DMS53 (cell line): Measurements from ENCODE around the gene RBM4B.
"Not testable (repeated sequence)": the region's sequence is repeated elsewhere in the genome, so short reads cannot be mapped to it uniquely, and the experiment has no call there.

Experiments used
- DNase-seq: peaks from one replicate; lab custom pipeline; 2025; lab: John Stamatoyannopoulos, UW

RBM4B gene

GRCh38 chr11:66677599-66678375 is at the start of gene RBM4B:
Gene RBM4B (minus strand): TSS chr11:66677887. CDS start chr11:66677079, 808 bp downstream.
- peak; percentile 99 for DNase-seq

DNA sequence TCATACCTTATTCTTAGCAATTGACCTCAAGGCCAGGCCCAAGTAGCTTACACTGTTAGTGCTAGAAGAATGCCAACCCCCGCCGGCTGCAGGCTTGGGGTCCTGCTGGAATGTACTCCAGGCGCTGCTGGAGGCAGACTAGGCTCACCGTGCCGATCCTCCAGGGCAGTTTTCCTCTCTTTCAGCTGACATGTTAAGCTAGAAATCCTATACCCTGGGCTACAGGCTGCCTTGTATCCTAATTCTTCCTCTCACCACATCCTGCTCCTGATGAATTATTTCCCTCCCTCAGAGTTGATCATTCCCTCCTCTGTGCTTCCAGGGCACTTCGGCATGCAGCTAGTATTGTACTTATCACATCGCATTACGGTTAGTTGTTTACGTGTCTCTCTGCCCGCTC is 48.0 kb upstream of the RBM4B start:
- no peak for DNase-seq

- DNase-seq, result no peak
Observed at GRCh38 chr11:66725114-66725513, 47.4 kb upstream of the RBM4B start.

DNA sequence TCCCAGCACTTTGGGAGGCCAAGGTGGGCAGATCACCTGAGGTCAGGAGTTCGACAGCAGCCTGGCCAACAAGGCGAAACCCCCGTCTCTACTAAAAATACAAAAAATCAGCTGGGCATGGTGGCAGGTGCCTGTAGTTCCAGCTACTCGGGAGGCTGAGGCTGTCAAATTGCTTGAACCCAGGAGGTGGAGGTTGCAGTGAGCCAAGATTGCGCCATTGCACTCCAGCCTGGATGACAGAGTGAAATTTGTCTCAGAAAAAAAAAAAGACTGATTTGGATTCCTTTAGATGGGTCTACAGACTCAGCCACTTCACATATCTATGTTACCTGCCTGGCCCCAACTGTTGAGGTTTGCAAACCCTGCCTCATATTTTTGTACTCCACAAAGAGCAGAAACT is 46.5 kb upstream of the RBM4B start:
- not testable (repeated sequence) for DNase-seq

DNA sequence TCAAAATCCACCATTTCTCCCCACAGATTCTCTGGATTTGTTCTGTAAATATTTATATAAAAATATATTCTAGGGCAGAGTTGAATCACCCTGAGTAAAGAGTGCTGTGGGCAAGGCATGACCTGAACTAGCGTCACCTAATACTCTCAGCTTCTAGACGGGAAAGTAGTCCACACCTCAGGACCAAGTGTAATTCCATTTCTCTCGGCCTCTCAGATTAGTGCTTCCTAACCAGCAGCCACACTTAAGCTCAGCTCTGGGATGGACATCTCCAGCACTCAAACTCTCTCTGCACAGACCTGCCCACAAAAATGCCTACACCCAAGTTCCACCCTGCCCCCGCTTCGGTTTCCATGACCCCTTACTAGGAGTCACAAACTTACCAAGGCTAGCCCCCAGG is 46.0 kb upstream of the RBM4B start:
- DNase-seq, result peak; percentile 53

DNA sequence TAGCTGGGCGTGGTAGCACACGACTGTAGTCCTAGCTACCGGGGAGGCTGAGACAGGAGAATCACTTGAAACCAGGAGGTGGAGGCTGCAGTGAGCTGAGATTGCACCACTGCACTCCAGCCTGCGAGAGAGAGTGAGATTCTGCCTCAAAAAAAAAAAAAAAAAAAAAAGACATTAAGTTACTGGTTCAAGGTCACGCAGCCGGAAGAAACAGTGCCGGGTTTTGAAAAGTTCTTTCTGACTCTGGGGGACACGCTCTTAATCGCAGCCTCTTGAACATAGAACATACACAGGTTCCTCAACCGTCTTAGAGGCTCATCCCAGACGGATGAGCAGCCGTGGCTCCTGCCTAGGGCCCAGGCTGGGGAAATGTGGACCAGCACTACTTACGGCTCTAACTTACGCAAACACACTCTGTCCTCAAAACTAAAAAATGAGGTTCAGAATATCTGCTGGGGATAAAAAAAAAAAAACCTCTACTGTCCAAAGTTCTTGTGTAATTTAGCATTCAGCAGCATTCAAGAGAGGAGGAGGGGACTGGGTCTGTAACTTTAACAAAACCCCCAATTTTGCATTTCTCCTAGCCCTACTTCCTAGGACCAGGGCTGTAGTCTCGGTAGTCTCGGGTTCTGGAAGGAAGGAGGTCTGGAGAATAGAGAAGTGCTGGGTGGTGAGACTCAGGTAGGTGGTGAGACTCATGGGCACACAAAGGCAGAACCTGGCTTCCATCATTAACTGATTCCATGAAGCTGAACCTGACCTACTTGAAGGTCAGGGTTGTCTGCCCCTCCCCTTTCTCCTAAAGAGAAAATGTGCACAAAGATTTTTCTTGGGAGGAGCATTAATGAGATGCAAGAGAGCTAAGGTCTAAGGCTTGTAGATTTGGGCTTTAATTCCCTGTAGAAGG is 45.3 kb upstream of the RBM4B start:
- peak; percentile 41 for DNase-seq

- DNase-seq, result no peak
Observed at GRCh38 chr11:66721939-66722338, 44.3 kb upstream of the RBM4B start.

- DNase-seq, result peak; percentile 71
Observed at GRCh38 chr11:66720899-66721470, 43.3 kb upstream of the RBM4B start.

DNA sequence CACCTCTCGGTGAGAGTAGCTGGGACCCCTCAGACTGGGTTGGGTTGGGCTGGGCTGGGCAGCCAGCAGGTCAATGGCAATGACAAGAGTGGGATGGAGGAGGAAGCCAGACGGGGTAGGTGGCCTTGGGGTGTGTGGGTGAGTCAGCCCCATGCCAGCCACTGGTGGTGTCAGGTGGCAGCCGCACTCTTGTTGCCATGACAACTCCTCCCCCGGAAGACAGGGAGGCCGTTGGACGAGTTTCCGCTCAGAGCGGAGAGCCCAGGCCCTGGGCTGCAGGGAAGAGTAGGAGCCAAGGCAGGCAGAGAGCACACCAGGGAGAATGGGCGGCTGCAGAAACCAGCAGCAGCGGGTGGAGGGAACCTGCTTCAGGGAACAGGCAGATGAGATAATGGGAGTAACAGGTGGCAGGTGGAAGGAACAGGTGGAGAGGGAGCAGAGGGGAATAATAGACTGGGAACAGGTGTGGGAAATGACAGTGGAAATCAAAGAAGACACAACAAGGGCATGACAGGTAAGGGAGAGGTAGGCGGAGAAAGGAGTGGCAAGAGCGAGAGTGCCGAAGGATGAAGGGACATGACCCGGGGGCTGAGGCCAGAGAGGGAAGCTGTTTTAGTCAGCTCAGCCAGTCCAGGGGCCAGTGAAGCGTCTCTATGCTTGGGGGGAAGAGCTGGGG is 42.7 kb upstream of the RBM4B start:
- DNase-seq, result peak; percentile 100

DNA sequence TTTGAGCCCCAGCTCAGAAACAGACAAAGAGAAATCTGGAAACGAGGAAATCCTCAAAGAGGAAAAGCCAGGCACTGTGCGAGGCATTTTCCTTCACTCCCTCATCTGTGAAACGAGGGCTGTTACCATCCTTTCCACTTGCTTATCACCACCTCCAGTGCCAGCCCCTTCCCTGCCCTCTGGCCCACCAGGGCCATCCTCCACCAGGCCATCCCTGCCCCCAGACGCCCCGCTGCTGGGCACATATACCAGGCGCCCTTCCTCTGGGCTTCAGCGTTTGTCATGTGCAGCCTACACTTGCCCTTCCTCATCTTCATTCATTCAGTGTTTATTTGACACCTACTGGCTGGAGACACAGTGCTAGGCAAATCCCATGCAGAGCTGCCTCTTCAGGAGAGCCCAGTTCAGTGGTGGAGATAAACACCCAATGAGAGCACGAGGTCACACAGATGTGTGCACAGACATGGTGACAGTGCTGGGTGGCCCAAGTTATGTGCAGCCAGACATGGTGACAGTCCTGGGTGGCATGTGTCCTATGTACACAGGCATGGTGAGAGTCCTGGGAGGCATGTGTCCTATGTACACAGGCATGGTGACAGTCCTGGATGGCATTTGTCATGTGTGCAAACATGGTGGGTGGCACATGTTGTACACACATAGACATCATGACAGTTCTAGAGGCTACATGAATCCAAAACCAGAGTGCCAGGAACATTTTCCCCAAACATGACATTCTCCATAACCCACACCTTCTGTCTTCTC is 41.6 kb upstream of the RBM4B start:
- peak; percentile 51 for DNase-seq

DNA sequence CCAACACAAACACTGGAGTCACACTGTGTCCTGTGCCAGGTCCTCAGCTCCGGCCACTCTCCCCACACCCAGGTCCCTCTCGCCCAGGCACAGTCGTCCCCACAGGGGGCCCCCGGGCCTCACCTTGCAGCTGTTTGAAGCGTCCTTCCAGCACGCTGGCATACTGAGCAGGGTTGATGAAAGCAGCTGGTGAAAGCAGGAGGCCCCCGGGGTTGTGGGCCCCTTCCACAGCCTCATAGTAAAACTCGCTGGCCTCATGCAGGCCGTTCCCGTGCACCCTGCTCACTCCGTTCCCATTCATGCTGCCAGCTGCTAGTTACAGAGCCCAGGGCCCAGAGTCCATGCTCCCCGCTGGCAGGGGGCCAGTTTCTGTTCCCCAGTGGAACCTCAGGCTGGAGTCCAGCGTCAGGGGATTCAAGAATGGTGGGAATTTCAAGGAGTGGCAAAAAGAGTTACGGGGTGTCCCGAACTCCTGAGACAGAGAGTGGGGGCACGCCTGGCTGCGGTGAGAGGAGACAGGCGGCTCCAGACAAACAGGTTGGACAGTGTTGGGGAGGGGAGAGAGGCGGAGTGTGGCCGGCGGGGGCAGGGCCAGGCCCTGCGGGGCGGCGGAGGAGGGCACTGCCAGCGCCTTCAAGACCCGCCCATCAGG is 40.8 kb upstream of the RBM4B start:
- DNase-seq, result no peak

GRCh38 chr11:66717925-66718319 is 40.2 kb upstream of the RBM4B start:
- no peak for DNase-seq

DNA sequence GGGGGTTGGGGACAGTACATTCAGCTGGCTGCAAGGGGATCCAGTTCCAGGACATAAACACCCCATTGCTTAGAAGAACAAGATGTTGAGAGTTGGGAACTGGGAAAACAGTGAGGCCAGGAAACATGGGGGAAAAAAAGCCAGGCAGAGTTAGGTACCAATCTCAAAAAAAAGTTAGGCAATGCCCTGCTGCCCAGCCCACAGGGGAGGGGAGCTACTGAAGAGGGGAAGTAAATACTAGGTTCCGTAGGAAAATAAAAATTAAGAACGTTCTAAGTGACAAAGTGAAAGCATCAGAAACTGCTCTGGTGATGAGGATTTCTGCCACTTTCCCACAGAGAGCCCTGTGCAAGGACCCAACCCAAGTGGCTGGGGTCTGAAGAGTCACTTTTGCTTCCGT is 39.3 kb upstream of the RBM4B start:
- no peak for DNase-seq

DNA sequence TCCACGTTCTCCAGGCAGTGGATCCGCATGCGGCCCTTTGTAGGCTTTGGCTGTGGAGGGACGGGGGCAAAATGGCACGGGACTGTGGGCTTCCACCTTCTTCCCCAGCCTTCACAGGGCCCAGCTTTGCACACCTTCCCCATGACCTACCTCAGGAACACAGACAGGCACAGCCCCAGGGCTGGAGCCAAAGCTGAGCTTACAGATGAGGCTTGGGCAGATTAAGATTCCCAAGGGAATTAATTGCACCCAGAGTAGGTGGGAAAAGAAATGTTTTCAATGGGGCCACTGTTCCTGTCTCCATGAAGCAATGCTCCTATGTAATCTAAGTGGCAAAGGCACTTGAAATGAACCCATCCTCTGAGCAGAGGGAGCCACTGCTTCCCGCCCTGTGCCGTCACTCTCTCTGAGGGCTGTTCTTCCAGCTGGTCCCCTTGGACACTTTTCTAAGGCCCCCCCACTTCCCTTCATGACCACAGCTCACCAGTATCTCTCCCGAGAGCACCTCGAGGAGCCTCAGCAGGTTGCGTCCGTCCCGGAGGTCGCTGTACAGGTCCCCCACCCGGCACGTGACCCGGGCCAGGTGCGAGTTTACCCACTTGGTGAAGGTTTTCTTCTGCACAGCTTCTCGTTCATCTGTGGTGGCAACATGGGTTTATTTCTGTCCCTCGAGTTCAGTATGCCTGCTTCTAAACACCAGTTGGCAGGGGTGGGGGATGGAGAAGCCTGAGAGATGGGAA is 37.8 kb upstream of the RBM4B start:
- no peak for DNase-seq

- no peak for DNase-seq
Observed at GRCh38 chr11:66713746-66714480, 36.2 kb upstream of the RBM4B start.

DNA sequence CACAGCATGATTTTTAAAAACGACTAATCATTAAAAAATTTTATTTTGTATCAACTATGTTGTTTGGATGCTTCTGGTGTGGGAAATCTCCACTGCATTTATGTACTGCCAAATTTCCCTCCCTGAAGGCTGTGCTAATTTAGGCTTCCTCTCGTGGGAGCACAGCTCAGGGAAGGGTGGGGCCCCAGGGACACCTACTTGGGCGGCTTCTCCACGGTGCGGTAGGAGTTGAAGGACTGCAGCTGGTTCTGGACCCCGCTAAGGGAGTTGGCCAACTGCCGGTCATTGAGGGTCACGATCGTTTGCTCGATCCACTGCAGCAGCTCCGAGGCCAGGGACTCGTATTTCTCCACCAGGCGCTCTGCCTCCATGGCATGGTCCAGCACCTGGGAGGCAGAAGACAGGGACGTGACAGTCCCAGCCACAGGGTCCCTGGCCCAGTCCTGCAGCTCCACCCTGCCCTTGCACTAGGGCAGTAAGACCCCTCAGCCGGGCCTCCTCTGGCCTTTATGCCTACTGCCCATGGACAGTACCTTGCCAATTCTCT is 32.8 kb upstream of the RBM4B start:
- DNase-seq, result no peak

DNA sequence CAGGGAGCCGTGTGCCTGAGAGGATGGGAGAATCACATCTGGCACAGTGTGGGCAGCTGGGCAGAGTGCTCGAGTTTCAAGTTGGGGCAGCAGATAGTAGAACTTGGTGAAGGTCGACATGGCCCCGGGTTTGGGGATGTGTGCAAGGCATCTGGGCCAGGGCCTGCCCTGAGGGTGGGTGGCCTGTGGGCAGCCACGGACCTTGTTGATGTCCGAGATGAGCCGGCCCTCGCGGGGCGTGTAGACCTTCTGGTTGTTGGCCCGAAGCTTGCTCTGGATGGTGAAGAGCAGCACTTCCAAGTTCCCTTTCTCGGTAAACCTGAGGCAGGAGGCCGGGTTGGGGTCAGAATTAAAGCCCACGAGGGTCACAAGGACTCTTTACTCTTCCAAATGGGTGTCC is 31.0 kb upstream of the RBM4B start:
- no peak for DNase-seq

- no peak for DNase-seq
Observed at GRCh38 chr11:66708094-66708493, 30.4 kb upstream of the RBM4B start.

- DNase-seq, result no peak
Observed at GRCh38 chr11:66707486-66707885, 29.8 kb upstream of the RBM4B start.
